Lung (tissue), 12 donors: ENCODE data around the gene SLC9C2. TPM values are rescaled to one million over a fixed set of nuclear protein-coding genes. Genes with fewer than 3 reads are reported as not detected.

Experiments
- ATAC-seq: fragments of 200-7000 bp; cut with Tn5 transposase; one replicate; pipeline ENCODE4 v1.9.1; 2020; ENCODE audit warnings: moderate number of reproducible peaks; ENCODE audit not compliant: insufficient read depth, low FRiP score
- DNase-seq, 3 donors: peaks; one replicate each; pipeline ENCODE4 v3.0.0-alpha.2; 2013 to 2017
- H3K27ac ChIP-seq, 2 donors: one replicate each; pipeline ENCODE4 v1.5.1; 2013; ENCODE audit warnings: mild to moderate bottlenecking in 2 of 2, moderate library complexity in 2 of 2, control low read depth in 1 of 2, inconsistent platforms in 1 of 2, low read depth in 1 of 2, low read length in 1 of 2
- H3K27me3 ChIP-seq, 3 donors: one replicate each; pipeline ENCODE4 v1.5.1; 2013; ENCODE audit warnings: low read length in 2 of 3; ENCODE audit not compliant: control insufficient read depth in 3 of 3, insufficient read depth in 3 of 3
- H3K36me3 ChIP-seq, 4 donors: one replicate each; pipeline ENCODE4 v1.5.1; 2013; ENCODE audit warnings: low read length in 4 of 4, mild to moderate bottlenecking in 1 of 4, moderate library complexity in 1 of 4; ENCODE audit not compliant: control insufficient read depth in 4 of 4, insufficient read depth in 4 of 4
- H3K4me1 ChIP-seq, 5 donors: one replicate each; pipeline ENCODE4 v1.5.1; 2013; ENCODE audit warnings: low read length in 5 of 5, mild to moderate bottlenecking in 2 of 5, moderate library complexity in 1 of 5; ENCODE audit not compliant: control insufficient read depth in 5 of 5, insufficient read depth in 5 of 5
- H3K4me3 ChIP-seq: one replicate; pipeline ENCODE4 v1.5.1; 2013; ENCODE audit warnings: mild to moderate bottlenecking, control low read depth, moderate library complexity
- H3K9ac ChIP-seq, 2 donors: one replicate each; pipeline ENCODE4 v1.5.1; 2013; ENCODE audit warnings: low read length in 2 of 2, control low read depth in 1 of 2; ENCODE audit not compliant: insufficient read depth in 1 of 2
- H3K9me3 ChIP-seq, 4 donors: one replicate each; pipeline ENCODE4 v1.5.1; 2013; ENCODE audit warnings: low read length in 3 of 4, mild to moderate bottlenecking in 1 of 4, moderate library complexity in 1 of 4; ENCODE audit not compliant: control insufficient read depth in 4 of 4, insufficient read depth in 3 of 4
- CTCF ChIP-seq: IDR thresholded peaks from 2 replicates; pipeline ENCODE4 v1.5.1; 2012; ENCODE audit warnings: mild to moderate bottlenecking; ENCODE audit errors: control extremely low read depth, extremely low read depth
- WGBS, 2 donors: extraction: QIAGEN DNeasy Blood & Tissue Kit; methylation state at CpG; one replicate each; pipeline ENCODE4 v1.1.7; 2013; 5-methylcytosine and 5-hydroxymethylcytosine counted together
- polyA plus RNA-seq, 2 donors: library from polyadenylated mRNA; stranded (reverse); fragments of 200-250 nt; gene quantifications; one replicate each; pipeline ENCODE4 v1.2.1, GENCODE V29; 2013
- total RNA-seq, 2 donors: library from RNA; depleted of rRNA in 1 of 2; stranded (reverse); fragments of >200 nt in 1 of 2; gene quantifications; one replicate each; pipeline ENCODE4 v1.2.1, GENCODE V29; 2014 to 2021
- donor health status: control.
- donor health status: control.
- donor health status: Bipolar disorder and iron deficiency.
- donor health status: healthy.
- donor health status: DM: yes; HTN: yes; CAD: no.

The SLC9C2 gene
- total and polyA plus RNA-seq, 4 donors: 0.05 to 0.98 (median 0.60) TPM

GRCh38 chr1:173549813-173550212, 53.1 kb downstream of the SLC9C2 start:
- no peak for TF ChIP-seq CTCF
- 92% methylated on average over 2 of the region's 2 CpGs for WGBS, 2 donors
- H3K4me1 ChIP-seq: no peaks in the 10 kb centered on the region
- ATAC-seq (no peak), DNase-seq (no peak)
- H3K27me3 ChIP-seq: no peaks in the 10 kb centered on the region
- no peaks in the 10 kb centered on the region for H3K9me3 ChIP-seq
- H3K27ac ChIP-seq: no peak overlapping the region
- H3K36me3 ChIP-seq: no peaks in the 10 kb centered on the region
- H3K9ac ChIP-seq: no peak overlapping the region
- no peak overlapping the region for H3K4me3 ChIP-seq

DNA sequence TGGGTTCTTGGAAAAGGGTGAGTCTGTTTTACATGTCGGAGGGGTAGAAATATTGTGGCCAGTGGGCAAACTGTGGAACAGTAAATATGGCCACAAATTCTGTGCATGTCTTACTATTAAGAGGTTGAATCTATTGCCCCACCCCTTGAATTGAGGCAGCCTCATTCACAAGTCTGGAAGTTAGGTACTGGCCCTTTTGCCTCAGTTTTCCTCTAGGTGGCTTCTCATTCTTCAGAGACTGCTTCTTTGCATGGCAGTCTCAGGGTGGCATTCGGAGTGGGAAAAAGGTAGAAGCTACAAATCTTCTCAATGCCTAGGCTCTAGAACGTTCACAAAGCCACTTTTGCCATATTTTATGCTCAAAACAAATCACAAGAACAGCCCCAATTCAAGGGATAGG, 57.2 kb downstream of the SLC9C2 start:
- DNase-seq (no peak), ATAC-seq (no peak)
- Histone ChIP-seq H3K27ac (no peak overlapping the region), H3K36me3 (no peaks in the 10 kb centered on the region), H3K4me1 (no peaks in the 10 kb centered on the region), H3K4me3 (no peak overlapping the region), H3K27me3 (no peaks in the 10 kb centered on the region), H3K9ac (no peak overlapping the region), H3K9me3 (no peaks in the 10 kb centered on the region)
- no peak for TF ChIP-seq CTCF
- WGBS, 2 donors: 80 to 92% methylated on average over 3 of the region's 3 CpGs

GRCh38 chr1:173536223-173536622, 66.6 kb downstream of the SLC9C2 start:
- no peak overlapping the region for H3K27ac ChIP-seq
- ATAC-seq (no peak), DNase-seq (no peak)
- peaks cover 0 to 8% (median under 1%) of the 10 kb centered on the region in 4 donors for H3K9me3 ChIP-seq
- H3K27me3 ChIP-seq: no peaks in the 10 kb centered on the region
- no peaks in the 10 kb centered on the region for H3K36me3 ChIP-seq
- no peak for TF ChIP-seq CTCF
- H3K4me1 ChIP-seq: no peaks in the 10 kb centered on the region
- no peak overlapping the region for H3K9ac ChIP-seq
- H3K4me3 ChIP-seq: no peak overlapping the region

- no peaks in the 10 kb centered on the region for H3K36me3 ChIP-seq
- no peaks in the 10 kb centered on the region for H3K27me3 ChIP-seq
- H3K4me1 ChIP-seq: no peaks in the 10 kb centered on the region
- no peak for ATAC-seq
- H3K9me3 ChIP-seq: peaks cover 0 to 2% (median 0%) of the 10 kb centered on the region in 4 donors
- H3K9ac ChIP-seq: no peak overlapping the region
- DNase-seq: peak in 1 of 3 donors; percentile 4
- H3K4me3 ChIP-seq: no peak overlapping the region
- H3K27ac ChIP-seq: no peak overlapping the region
- TF ChIP-seq CTCF: no peak
Observed at GRCh38 chr1:173532237-173532636, 70.6 kb downstream of the SLC9C2 start.
